ENCODE results near the gene PAPLN.
"Not testable (repeated sequence)": the region's sequence is repeated elsewhere in the genome, so short reads cannot be mapped to it uniquely, and the experiment has no call there.

Gene PAPLN, protein sequence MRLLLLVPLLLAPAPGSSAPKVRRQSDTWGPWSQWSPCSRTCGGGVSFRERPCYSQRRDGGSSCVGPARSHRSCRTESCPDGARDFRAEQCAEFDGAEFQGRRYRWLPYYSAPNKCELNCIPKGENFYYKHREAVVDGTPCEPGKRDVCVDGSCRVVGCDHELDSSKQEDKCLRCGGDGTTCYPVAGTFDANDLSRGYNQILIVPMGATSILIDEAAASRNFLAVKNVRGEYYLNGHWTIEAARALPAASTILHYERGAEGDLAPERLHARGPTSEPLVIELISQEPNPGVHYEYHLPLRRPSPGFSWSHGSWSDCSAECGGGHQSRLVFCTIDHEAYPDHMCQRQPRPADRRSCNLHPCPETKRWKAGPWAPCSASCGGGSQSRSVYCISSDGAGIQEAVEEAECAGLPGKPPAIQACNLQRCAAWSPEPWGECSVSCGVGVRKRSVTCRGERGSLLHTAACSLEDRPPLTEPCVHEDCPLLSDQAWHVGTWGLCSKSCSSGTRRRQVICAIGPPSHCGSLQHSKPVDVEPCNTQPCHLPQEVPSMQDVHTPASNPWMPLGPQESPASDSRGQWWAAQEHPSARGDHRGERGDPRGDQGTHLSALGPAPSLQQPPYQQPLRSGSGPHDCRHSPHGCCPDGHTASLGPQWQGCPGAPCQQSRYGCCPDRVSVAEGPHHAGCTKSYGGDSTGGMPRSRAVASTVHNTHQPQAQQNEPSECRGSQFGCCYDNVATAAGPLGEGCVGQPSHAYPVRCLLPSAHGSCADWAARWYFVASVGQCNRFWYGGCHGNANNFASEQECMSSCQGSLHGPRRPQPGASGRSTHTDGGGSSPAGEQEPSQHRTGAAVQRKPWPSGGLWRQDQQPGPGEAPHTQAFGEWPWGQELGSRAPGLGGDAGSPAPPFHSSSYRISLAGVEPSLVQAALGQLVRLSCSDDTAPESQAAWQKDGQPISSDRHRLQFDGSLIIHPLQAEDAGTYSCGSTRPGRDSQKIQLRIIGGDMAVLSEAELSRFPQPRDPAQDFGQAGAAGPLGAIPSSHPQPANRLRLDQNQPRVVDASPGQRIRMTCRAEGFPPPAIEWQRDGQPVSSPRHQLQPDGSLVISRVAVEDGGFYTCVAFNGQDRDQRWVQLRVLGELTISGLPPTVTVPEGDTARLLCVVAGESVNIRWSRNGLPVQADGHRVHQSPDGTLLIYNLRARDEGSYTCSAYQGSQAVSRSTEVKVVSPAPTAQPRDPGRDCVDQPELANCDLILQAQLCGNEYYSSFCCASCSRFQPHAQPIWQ

DNA sequence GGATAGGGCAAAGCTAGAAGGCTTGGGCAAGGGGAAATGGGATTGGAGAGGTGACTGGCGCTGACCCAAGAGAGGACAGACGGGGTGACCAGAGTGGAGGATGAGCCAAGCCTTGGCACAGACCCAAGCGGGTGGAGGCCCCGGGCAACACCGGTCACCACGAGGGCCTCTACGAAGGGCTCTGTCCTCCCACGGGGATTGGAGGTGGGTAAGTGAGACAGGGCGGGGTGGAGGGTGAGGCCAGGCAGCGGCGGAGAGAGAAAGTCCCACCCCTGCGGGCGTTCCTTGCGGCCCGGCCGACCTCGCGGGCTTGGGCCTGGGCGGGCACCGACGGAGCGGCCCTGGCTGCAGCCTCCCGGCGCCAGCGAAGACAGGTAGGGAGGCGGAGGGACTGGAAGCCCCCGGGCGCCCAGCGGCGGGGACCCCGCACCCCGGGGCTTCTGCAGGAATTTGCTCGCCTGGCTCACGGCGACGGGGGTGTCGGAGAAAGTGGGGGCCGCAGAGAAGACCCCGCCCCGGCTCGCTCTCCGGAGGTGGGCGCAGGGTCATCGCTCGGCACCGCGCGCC lies at the start of gene PAPLN:
Gene PAPLN, plus strand, starts transcription at position 288 of the 567 bp plus-strand sequence. CDS start 2,273 bp downstream, outside the sequence.
- no peak for DNase-seq (ENCODE audit: low read depth in 2 of 2)

- peak; percentile 33 to 36 for DNase-seq (ENCODE audit: low read depth in 2 of 2)
These were observed 48.8 kb upstream of the PAPLN start for GRCh38 chr14:73188501-73188911.

DNA sequence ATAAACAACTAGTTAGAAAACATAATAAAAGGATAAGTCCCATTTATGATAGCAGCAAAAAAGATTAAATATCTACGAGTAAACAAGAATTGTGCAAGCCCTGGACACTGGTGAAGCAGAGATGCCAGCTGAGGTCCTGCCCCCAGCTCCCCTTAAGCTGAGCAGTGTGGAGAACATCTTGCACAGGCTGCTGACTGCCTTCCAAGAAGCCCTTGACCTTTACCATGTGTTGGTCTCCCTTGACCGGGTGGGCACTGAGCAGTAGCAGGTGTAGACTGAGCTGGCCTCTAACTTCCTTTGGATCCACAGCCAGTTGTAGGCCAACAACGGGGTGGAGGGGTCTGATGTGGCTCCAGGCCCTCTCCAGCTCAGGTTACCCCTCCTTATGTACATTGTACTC lies 47.7 kb upstream of the PAPLN start:
- no peak for DNase-seq (ENCODE audit: low read depth in 2 of 2)

DNA sequence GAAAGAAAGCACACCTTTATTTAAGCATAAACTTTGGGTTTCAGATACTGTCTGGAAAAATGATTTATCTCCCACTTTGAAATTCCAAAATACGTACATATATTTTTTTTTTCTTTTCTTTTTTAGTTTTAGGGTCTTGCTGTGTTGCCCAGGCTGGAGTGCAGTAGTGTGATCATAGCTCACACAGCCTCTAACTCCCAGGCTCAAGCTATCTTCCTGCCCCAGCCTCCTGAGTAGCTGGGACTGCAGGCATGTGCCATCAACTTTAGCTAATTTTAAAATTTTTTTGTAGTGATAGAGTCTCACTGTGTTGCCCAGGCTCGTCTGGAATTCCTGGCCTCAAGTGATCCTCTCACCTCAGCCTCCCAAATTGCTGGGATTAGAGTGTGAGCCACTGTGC lies 45.9 kb upstream of the PAPLN start:
- no peak for DNase-seq (ENCODE audit: low read depth in 2 of 2)

DNA sequence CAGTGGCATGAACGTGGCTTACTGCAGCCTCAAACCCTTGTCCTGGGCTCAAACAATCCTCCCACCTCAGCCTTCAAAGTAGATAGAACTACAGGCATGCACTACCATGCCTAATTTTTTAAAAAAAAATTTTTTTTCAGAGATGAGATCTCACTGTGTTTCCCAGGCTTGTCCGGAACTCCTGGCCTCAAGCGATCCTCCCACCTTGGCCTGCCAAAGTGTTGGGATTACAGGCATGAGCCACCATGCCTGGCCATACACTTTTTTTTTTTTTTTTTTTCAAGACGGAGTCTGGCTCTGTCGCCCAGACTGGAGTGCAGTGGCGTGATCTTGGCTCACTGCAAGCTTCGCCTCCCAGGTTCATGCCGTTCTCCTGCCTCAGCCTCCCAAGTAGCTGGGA lies 43.0 kb upstream of the PAPLN start:
- not testable (repeated sequence) for DNase-seq (ENCODE audit: low read depth in 2 of 2)

GRCh38 chr14:73198253-73198652 lies 39.1 kb upstream of the PAPLN start:
- no peak for DNase-seq (ENCODE audit: low read depth in 2 of 2)

DNA sequence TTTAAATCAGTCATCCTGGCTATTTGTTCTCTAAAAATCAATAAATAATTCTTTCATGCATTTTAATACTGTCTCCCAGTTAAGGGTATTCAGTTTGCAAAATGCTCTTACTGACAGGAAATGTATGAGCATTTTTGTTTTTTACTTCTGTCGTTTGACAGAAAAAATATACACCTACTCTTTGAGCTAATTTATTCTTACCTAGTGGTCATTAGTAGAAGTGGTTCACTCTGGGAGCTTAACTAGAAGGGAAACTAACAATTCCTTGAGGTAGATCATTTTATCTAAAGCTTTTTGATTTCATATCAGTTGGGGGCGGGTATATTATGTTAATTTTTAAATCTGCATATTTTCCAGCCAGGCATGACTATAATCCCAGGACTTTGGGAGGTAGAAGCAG lies 33.8 kb upstream of the PAPLN start:
- no peak for DNase-seq (ENCODE audit: low read depth in 2 of 2)

- no peak for DNase-seq (ENCODE audit: low read depth in 2 of 2)
These were observed 29.7 kb upstream of the PAPLN start for GRCh38 chr14:73207615-73208014.

DNA sequence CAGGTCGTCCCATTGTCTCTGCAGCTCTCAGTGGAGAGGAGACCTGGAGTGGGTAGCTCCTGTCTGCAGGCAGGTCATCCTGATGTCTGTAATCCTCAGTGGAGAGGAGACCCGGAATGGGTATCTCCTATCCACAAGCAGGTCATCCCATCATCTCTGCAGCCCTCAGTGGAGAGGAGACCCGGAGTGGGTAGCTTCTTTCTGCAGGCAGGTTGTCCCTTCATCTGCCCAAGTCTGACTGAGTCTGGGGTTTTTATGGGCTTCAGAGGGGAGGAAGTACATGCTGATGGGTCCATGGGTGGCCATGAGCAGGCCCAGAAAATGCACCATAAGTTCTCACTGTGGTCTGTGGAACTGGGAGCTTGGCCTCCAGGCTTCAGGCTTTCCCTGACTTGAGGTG lies 28.9 kb upstream of the PAPLN start:
- DNase-seq (ENCODE audit: low read depth in 2 of 2): no peak

- DNase-seq (ENCODE audit: low read depth in 2 of 2): no peak
These were observed 28.5 kb upstream of the PAPLN start for GRCh38 chr14:73208846-73209245.

- DNase-seq (ENCODE audit: low read depth in 2 of 2): peak; percentile 5 to 12
These were observed 27.4 kb upstream of the PAPLN start for GRCh38 chr14:73209953-73210352.

DNA sequence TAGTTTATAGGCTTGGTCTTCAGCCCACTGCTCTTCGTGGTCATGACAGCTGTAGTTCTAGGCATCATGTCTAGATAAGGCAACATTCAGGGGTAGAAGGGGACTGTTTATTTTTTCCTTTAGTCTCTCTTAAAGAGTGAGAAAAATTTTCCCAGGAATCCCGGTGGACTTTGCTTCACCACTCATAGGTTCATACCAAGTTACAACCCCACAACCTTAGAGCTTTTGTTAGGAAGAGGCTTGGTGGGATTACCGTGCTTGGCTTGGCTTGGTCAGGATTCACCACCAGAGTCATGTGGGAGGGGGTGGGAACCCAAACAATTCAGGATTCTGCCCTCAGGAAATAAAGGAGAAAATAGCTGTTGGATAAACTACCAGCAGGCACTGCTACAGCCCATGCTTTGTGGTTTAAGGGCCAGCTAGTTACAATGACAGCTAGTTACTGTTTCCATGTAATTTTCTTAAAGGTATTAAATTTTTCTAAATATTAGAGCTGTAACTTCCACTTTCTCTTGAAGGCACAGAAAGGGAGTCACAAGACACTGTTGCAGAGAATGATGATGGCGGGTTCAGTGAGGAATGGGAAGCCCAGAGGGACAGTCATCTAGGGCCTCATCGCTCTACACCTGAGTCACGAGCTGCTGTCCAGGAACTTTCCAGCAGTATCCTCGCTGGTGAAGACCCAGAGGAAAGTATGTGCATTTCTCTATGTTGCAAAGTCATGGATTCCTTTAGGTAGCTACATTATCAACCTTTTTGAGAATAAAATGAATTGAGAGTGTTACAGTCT lies 25.9 kb upstream of the PAPLN start:
- DNase-seq (ENCODE audit: low read depth in 2 of 2): no peak

DNA sequence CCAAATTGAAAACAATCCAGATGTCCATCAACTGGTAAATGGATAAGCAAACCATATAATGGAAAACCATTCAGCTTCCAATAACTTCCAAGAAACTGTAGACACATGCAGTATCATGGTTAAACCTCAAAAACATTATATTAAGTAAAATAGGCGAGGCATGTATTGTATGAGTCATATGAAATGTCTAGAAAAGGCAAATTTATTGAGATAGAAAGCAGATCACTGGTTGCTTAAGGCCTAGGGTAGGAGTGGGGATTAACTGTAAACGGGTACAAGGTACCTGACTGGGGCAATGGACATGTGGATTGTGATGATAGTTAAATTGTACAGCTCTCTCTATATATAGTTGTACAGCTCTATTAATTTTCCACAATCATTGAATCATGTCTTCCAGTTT lies 21.3 kb upstream of the PAPLN start:
- DNase-seq (ENCODE audit: low read depth in 2 of 2): no peak

GRCh38 chr14:73217411-73217810 lies 19.9 kb upstream of the PAPLN start:
- DNase-seq (ENCODE audit: low read depth in 2 of 2): no peak

DNA sequence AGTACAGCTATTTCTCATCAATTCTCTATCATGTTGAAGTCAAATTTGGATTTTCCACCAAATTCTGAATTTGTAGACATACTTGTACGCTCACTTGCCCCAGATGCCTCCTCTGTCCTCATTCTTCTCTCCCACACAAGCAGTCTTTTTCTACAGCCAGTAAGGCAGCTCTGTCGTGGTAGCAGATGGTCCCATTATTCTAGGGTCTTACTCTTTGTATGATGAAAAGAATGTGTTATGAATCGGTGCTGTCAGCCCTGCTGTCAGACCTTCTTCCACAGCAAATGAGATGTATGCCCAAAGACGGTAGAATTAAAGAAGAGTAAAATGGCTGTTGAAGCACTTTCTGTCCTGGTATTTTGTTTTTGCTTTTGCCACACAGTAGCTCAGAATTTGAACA lies 17.2 kb upstream of the PAPLN start:
- DNase-seq (ENCODE audit: low read depth in 2 of 2): no peak

DNA sequence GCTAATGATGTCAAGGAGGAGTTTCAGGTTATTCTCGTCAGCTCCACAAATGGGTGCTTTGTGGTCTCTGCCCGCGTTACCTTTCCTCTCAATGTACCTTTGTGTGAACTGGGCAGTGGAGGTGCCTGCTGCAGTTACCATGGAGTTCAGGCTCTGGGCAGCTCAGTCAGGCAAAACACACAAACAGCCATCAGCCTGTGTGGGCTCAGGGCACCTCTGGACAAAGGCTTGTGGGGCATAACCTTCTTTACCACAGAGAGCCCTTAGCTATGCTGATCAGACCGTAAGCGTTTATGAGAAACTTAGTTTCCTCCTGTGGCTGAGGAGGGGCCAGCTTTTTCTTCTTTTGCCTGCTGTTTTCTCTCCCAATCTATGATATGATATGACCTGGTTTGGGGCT lies 16.7 kb upstream of the PAPLN start:
- DNase-seq (ENCODE audit: low read depth in 2 of 2): no peak

GRCh38 chr14:73221945-73222344 lies 15.4 kb upstream of the PAPLN start:
- no peak for DNase-seq (ENCODE audit: low read depth in 2 of 2)

- no peak for DNase-seq (ENCODE audit: low read depth in 2 of 2)
These were observed 14.3 kb upstream of the PAPLN start for GRCh38 chr14:73223049-73223448.

DNA sequence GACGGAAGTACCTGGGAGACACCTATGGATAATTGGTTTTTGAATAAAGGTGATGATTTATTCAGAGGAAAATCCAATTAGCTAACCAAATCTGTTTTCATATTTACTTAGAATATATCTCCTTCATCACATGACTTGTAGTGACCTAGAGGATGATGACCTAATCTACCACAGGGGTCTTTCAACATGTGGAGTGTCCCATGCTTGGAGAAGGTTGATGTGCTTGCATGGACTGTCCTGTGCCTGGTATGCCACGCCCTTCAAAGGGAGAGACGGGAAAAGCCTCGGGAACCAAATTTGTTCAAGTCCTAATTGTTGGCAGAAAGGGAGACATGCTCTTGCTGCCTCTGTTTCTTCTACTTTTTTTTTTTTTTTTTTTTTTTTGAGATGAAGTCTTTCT lies 11.8 kb upstream of the PAPLN start:
- no peak for DNase-seq (ENCODE audit: low read depth in 2 of 2)

- DNase-seq (ENCODE audit: low read depth in 2 of 2): peak; percentile 61 to 65
These were observed 9.2 kb upstream of the PAPLN start for GRCh38 chr14:73227812-73228781.

Measured in fibroblast of skin of left biceps (primary cell).